HG03095 (cell line): Measurements from ENCODE around the gene MIPOL1.

Experiments used
- ATAC-seq: cut with Tn5 transposase; IDR thresholded peaks from one replicate; pipeline ENCODE4 v1.9.1; 2021; ENCODE audit warnings: moderate library complexity; ENCODE audit not compliant: unreplicated experiment

The MIPOL1 gene

DNA sequence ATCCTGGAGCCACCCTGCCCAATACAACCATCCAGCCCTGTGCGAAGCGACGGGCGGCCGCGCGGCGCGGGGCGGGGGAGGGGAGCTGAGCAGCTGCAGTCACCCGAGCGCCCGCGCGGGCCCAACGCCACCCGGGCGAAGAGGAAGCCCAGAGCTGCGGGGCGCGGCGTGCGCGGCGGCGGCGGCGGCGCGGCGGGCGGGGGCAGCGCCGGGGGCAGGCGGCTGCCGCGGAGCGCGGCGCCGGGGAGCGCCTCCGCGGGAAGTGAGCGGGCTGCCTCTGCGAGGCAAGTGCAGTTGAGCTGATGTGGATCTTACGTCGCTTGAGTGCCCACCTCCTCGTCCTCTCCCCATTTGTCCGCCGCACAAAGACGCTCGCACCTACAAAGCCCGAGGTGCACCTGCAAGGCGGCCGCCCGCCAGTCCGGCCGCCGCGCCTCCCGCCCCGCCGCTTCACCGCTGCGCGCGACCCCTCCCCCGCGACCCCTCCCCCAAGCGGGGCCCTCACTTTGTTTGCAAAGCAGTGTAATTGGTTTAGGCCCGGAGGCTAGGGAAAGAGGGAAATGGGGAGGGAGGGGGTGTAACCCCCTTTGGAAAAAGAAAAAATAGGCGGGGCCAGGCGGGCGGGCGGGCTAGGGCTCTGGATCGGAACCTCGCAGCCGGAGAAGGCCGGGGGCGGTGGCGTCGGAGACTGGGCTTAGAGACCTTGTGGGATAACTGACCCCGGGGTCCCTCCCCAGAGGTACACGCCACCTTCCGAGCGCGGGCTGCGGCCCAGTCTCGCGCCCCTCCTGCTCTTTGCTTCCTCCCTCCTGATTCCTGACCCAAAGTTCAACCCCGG, 397.5 kb downstream of the MIPOL1 start, which contains the start of the genes FOXA1 and TTC6:
FOXA1 (minus strand) TSS at position 279 of the 838 bp plus-strand sequence; CDS start at position 2, 277 bp downstream.
TTC6 (plus strand) TSS at position 659 of the 838 bp plus-strand sequence. CDS start 26,436 bp downstream, outside the sequence.
- no peak for ATAC-seq

DNA sequence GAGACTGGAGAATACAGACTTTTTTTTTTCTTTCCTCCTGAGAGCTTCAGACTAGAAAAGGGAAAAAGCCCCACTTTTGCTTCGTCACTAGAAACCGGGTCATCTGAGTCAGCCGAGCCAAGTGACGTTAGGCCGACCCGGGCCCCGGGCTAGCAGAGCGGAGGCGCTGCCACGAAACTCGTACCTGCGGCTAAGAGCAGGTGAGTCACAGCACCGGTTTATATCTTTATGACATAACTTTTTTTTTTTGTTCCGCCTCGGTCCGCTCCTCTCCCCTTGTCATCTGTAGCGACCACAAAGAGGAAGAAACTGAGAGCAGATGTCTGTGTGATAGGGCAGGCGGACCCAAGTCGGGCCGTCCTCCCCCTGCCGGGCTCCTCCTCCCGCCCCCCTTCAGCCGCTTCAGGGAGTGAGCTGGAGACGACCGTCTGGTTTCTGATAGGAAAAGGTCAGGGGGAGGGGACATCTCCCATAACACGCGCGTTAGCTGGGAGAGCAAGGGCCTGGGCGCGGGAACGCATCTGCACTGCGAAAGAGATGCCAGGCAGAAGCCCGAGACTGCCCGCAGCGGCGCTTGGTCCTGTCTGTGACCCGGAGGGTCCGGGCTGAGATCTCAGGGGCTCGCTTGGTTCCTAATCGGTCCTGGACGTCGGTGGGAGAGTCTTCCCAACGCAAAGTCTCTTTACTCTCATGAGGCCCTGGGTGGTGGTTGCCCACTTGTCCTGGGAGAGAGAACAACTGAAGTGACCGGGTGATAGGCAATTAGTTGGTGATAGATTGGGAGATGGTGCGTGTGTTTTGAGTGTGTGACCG, 398.3 kb downstream of the MIPOL1 start:
- no peak for ATAC-seq

DNA sequence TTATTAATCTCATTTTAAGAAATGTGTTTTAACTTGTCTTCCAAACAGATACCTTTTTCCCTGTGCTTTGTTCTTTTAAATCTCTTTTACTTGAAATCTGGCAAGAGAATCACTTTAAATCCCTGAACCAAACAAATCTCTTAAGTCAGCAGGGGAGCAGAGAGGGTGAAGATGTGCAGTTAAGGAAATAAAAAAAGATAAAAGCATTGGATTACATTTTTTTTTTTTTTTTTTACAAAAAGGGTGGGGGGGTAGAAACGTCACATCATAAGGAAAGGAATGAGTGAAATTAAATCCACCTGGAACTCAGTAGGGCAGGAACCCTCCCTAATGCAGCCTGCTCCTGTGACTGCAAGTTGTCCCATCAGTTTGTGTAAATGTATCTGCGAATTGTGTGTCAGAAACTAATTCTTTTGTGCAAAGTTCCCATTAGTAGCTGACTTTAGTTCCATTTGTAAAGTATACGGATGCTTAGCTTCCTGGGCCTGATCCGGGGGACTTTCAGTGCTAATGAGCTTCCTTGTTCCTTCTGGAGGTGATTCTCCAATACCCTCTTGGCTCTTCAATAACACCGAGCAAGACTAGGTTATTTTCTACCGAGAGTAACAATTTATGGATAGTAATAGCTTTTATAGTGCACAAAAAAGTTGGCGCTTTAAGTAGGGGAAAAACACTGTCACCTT, 399.2 kb downstream of the MIPOL1 start:
- ATAC-seq, result no peak

DNA sequence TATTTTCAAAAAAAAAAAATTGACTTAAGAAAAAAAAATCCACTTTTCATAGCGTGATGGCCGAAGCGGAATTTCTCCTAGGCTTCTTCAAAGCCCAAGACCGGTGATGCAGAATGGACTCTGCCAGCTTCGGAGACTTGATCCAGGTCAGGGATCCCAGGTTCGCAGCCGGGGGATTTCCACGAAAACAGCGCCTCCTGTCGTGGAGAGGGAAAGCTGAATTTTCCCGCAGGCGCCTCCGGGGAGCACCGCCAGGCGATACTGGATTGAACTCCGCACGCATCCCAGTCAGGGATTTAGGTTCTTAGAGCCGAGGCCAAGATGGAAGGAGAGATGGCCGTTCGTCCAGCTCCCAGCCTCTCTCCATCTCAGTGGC, 399.8 kb downstream of the MIPOL1 start:
- no peak for ATAC-seq

DNA sequence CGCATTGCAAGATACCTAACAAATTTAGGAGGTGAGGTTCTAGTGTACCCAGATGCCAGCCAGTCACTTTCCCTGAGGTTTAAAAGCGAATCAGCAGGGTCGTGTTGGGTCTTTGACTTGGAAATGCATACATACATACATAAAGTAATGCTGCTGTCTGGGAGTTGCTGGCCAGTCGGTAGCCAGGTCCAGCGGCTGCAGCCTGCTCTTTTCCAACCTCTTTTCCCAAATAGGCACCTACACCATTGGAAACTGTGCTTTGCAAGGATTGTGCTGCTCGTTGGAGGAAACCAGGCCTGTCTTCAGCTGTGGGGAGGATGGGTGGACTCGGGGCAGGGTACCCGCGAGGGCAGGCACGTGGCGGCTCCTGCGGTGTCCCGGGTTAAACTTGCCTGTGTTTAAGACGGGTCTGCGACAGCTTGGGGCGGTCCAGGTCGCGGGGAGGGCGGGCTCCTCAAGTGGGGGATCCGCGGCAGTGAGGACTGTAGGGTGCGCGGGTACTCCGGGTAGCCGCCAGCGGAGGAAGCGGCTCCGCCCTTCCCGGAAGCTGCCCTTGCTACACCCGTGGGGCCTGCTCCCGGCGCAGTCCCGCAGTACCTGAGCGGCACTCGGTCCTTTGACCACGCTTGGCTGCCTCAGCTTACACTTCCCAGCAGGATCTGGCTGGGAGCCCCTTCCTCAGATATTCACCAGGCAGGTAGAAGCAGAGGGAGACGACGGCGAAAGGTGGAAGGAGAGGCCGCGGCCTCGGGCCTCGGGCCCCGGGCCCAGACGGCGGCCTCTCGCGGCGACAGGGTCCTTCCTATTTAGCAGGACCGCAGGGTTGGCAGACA, 400.4 kb downstream of the MIPOL1 start:
- no peak for ATAC-seq

DNA sequence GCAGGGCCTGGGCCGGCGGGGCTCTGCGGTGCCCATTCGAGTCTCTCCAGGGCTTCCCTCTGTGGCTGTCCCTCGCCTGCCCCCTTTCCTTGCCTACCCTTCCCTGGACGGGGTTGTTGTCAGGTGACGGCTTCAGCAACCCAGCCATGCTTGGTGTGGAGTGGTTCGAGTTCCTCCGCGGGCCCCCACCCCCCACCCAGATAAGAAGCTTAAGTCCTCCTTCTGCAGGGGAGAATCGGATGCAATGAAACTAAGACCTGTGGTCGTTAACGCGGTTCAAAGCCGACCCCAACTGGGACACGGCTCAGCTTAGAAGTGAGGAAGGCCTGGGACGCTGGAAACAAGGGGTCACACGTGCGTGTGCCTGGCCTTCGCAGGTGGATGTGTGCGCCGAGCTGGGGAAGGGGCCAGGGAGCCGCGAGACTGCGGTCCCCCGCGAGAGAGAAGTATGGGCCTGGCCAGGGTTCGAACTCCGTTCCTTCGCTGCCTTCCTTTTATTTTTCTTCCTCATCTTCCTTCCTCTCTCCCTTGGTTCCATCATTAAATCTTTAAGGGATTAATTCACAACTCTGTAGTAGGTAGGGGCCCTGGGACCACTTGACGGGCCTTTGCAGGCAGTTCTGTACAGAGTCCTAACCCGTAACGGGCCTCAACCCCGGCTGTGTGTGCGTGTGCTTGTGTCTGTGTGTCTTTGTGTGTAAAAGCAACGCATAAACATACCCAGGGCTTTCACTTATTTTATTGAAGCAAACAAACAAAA, 401.2 kb downstream of the MIPOL1 start:
- ATAC-seq, result no peak

DNA sequence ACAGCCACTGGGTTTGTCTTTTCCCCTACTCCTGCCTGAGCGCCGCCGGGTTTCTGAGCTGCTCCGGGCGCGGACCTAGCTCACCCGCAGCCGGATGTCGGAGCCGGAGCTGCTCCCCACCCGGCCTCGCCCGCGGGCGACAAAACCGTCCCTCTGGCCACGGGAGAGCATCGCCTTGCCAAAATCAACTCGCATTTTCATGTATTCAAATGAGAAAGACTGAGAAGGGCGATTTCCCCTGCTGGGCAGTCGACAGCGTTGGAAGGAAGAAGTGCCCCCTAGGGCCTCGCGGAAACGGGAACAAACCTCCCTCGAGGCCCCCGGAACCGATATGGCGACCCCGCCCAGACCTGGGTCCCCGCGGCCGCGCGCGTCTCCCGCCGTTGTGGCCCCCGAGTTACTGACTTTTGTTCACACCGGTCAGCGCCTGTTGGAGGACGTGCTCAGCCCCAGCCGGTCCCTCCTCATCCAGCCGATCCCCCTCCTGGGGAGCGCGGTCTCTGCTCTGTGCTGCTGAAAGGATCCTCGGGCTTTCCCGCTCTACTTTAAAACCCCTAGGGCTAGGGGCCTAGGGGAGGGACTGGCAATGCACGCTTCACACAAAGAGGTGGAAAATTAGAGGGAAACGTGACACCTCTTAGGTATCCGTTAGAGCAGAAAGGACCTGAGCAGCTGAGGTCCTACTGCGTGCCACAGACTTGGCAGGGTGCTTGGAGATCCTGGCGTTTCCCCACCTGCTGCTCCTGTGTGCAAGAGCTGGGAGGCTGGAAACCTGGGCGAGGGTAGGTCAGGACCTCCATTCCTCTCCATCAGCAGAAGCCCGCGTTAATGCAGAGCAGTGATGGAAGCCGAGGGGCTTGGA, 402.0 kb downstream of the MIPOL1 start:
- ATAC-seq, result no peak

DNA sequence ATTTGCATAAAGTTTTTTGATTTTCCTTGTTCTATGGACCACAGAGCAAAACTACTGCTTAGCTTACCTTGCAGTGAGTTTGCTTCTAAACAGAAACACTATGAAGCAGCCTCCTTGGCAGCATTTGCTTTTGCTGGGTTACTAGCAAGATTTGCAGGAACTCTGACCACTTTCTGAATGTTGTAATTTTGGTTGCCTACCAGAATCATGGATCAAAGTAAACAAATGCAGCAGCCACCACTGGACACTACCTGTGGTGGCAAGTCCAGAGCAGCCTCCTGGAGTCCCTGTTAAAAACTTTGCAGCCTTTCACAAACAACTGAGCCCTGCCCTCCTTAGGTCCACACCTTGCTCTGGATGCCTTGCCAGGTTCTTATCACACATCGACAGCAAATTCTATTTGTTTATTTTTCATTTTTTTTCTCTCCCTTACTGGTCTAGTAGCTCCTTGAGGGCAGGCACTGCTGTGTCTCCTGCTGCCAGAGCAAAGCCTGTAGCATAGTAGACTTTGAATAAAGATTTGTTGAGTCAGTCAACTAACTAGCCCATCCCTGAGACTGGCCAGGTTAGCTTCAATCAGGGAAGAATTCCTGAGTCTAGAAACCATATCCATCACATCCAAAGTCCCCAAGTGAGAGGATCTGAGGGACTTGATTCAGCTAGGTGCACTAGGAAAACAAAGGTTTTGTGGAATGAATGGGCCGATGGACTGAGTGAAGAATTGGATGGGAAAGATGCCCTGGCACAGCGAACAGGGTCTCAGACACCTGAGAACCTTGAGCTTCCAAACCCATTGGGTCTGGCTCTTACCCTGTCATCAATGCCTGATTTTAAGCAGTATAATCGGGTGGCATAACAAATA, 403.4 kb downstream of the MIPOL1 start:
- no peak for ATAC-seq

DNA sequence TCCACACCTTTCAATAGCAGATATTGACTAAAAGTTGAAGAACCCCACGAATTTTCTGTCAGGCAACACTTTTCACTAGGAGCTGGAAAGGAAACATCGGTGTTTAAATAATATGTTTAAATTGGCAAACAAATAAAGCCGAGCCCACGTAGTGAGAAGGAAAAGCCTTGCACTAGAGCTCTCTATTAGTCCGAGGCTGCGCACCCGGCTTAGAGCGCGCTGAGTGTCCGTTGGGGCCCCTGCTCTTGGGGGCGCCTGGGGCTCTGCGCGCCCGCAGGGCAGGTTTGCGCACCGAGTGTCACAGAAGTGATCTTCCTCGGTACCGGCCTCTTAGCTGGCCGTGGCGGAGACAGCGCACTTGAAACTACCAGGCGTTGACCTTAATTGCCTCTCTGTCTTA, 404.1 kb downstream of the MIPOL1 start:
- ATAC-seq, result no peak
